Endometrium (tissue), 2 donors: Measurements from ENCODE around the gene CAGE1.

Experiments used
- FAIRE-seq: peaks from 2 replicates; lab custom pipeline; 2012; peaks lifted over from hg19 to GRCh38; lab: Jason Lieb, UNC
- donor health status: control.
- donor health status: control.

CAGE1 gene

GRCh38 chr6:7309050-7309449 is 80.5 kb downstream of the CAGE1 start:
- no peak for FAIRE-seq

- FAIRE-seq: no peak
Observed at GRCh38 chr6:7307533-7307932, 82.0 kb downstream of the CAGE1 start.

GRCh38 chr6:7304821-7305220 is 84.7 kb downstream of the CAGE1 start:
- no peak for FAIRE-seq

GRCh38 chr6:7301702-7302101 is 87.8 kb downstream of the CAGE1 start:
- FAIRE-seq: no peak

- FAIRE-seq: no peak
Observed at GRCh38 chr6:7300926-7301325, 88.6 kb downstream of the CAGE1 start.

GRCh38 chr6:7298113-7298512 is 91.4 kb downstream of the CAGE1 start:
- no peak for FAIRE-seq

- FAIRE-seq: no peak
Observed at GRCh38 chr6:7296602-7297001, 92.9 kb downstream of the CAGE1 start.

GRCh38 chr6:7295916-7296315 is 93.6 kb downstream of the CAGE1 start:
- FAIRE-seq: no peak

GRCh38 chr6:7292596-7293255 is 96.8 kb downstream of the CAGE1 start:
- no peak for FAIRE-seq

- no peak for FAIRE-seq
Observed at GRCh38 chr6:7290079-7290478, 99.5 kb downstream of the CAGE1 start.

- no peak for FAIRE-seq
Observed at GRCh38 chr6:7285416-7285815, 104.1 kb downstream of the CAGE1 start.

- FAIRE-seq: no peak
Observed at GRCh38 chr6:7283676-7284075, 105.9 kb downstream of the CAGE1 start.

- no peak for FAIRE-seq
Observed at GRCh38 chr6:7282097-7282906, 107.2 kb downstream of the CAGE1 start.
